Fibroblast of lung (primary cell): ENCODE data around the gene CCSER2.

Experiments used
- EZH2 ChIP-seq: IDR thresholded peaks from 2 replicates; pipeline ENCODE4 v1.5.1; 2012; ENCODE audit warnings: low read length, control low read depth, mild to moderate bottlenecking; ENCODE audit errors: missing control alignments
- TF ChIP-seq, protein P1 (sequence below), 2 donors: IDR thresholded peaks in 1 of 2; conservative IDR thresholded peaks in 1 of 2; 1 replicate in 1 of 2; 2 replicates in 1 of 2; pipeline ENCODE4 v1.5.1; 2011 to 2012; ENCODE audit warnings: low read length in 2 of 2, control low read depth in 1 of 2, inconsistent platforms in 1 of 2, low read depth in 1 of 2, mild to moderate bottlenecking in 1 of 2

DNA sequence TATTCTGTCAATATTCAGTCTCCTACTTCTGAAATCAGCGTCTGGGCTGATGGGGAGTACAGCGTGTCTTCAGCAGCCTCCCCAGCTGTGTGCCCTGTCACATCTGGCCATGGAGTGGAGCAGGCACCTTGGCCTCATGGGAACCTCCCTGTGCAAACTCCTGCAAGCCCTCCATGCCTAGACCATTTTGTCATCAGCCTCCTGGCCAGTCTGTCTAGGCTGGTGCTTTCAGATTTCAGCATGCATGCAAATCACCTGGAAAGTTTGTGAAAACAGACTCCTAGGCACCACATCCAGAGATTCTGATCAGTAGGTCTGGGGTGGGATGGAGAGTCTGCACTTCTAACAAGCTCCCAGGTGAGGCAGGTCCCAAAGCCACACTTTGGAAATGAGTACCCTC lies 26.2 kb upstream of the CCSER2 start:
- TF ChIP-seq EZH2 = no peak
- TF ChIP-seq, protein P1, sequence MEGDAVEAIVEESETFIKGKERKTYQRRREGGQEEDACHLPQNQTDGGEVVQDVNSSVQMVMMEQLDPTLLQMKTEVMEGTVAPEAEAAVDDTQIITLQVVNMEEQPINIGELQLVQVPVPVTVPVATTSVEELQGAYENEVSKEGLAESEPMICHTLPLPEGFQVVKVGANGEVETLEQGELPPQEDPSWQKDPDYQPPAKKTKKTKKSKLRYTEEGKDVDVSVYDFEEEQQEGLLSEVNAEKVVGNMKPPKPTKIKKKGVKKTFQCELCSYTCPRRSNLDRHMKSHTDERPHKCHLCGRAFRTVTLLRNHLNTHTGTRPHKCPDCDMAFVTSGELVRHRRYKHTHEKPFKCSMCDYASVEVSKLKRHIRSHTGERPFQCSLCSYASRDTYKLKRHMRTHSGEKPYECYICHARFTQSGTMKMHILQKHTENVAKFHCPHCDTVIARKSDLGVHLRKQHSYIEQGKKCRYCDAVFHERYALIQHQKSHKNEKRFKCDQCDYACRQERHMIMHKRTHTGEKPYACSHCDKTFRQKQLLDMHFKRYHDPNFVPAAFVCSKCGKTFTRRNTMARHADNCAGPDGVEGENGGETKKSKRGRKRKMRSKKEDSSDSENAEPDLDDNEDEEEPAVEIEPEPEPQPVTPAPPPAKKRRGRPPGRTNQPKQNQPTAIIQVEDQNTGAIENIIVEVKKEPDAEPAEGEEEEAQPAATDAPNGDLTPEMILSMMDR (conservative IDR thresholded peaks at IDR 0.05 in 1 of 2, IDR thresholded peaks at IDR 0.05 in 1 of 2; ENCODE audit: low read depth in 1 of 2, low read length in 2 of 2) = no peak
